Suprapubic skin (tissue), 4 donors: ENCODE data around the gene CCDC127. TPM values are rescaled to one million over a fixed set of nuclear protein-coding genes. Genes with fewer than 3 reads are reported as not detected.
"Not testable (repeated sequence)": the region's sequence is repeated elsewhere in the genome, so short reads cannot be mapped to it uniquely, and the experiment has no call there.

ENCODE experiments used
- DNase-seq, 2 donors: peaks; one replicate each; pipeline ENCODE4 v3.0.0-alpha.2; 2019; ENCODE audit warnings: low spot score in 2 of 2
- H3K27ac ChIP-seq: fragments of 200-600 bp; sonication (generic); one replicate; pipeline ENCODE4 v1.5.1; 2019
- H3K27me3 ChIP-seq: fragments of 200-600 bp; sonication (generic); one replicate; pipeline ENCODE4 v1.5.1; 2019
- H3K36me3 ChIP-seq: fragments of 200-600 bp; sonication (generic); one replicate; pipeline ENCODE4 v1.5.1; 2019
- H3K4me1 ChIP-seq: fragments of 200-600 bp; sonication (generic); one replicate; pipeline ENCODE4 v1.5.1; 2019
- H3K4me3 ChIP-seq: fragments of 200-600 bp; sonication (generic); one replicate; pipeline ENCODE4 v1.5.1; 2019; ENCODE audit warnings: mild to moderate bottlenecking
- H3K9me3 ChIP-seq: fragments of 200-600 bp; sonication (generic); one replicate; pipeline ENCODE4 v1.5.1; 2019
- CTCF ChIP-seq, 2 donors: fragments of 200-600 bp in 1 of 2; fragments of 450-650 bp in 1 of 2; sonication (generic) in 1 of 2; IDR thresholded peaks; one replicate each; pipeline ENCODE4 v1.5.1; 2016 to 2019; ENCODE audit warnings: antibody characterized with exemption in 2 of 2, mild to moderate bottlenecking in 1 of 2, moderate library complexity in 1 of 2
- EP300 ChIP-seq: sonication (generic); formaldehyde crosslinking; IDR thresholded peaks from one replicate; pipeline ENCODE4 v1.6.1; 2017; ENCODE audit warnings: antibody characterized with exemption
- POLR2A ChIP-seq, 2 donors: fragments of 450-650 bp; IDR thresholded peaks; one replicate each; pipeline ENCODE4 v1.6.1; 2017; ENCODE audit warnings: antibody characterized with exemption in 2 of 2, mild to moderate bottlenecking in 2 of 2, moderate library complexity in 2 of 2
- POLR2AphosphoS5 ChIP-seq, 3 donors: sonication (generic); formaldehyde crosslinking; IDR thresholded peaks; one replicate each; pipeline ENCODE4 v1.6.1; 2017; ENCODE audit warnings: antibody characterized with exemption in 3 of 3
- WGBS: methylation state at CpG from one replicate; pipeline ENCODE4 v1.1.5; 2018; 5-methylcytosine and 5-hydroxymethylcytosine counted together
- total RNA-seq, 4 donors: library from RNA; depleted of rRNA; stranded (reverse); fragments of >200 nt; gene quantifications; one replicate each; pipeline ENCODE4 v1.1.0, GENCODE V29; 2016

The CCDC127 gene
- total RNA-seq, 4 donors from 2014 or later: 3.1 to 11.7 (median 5.1) TPM

- H3K4me1 ChIP-seq: peaks cover 4% of the 10 kb centered on the region
- H3K4me3 ChIP-seq: no peak overlapping the region
- peaks cover 8% of the 10 kb centered on the region for H3K36me3 ChIP-seq
- H3K27me3 ChIP-seq: no peaks in the 10 kb centered on the region
- H3K27ac ChIP-seq: no peak overlapping the region
- no peak for TF ChIP-seq EP300
- no peak for TF ChIP-seq POLR2A (IDR thresholded peaks at IDR 0.05)
- TF ChIP-seq POLR2AphosphoS5 (IDR thresholded peaks at IDR 0.05): no peak
- TF ChIP-seq CTCF (IDR thresholded peaks at IDR 0.05): no peak
- no peaks in the 10 kb centered on the region for H3K9me3 ChIP-seq
- peak in 1 of 2 donors; percentile 78 for DNase-seq
- 97% methylated on average over 19 of the region's 21 CpGs for WGBS
These were observed 19.3 kb downstream of the CCDC127 start for GRCh38 chr5:198516-199196.

GRCh38 chr5:197892-198489, 20.0 kb downstream of the CCDC127 start:
- Histone ChIP-seq H3K27ac (no peak overlapping the region), H3K27me3 (no peaks in the 10 kb centered on the region), H3K9me3 (no peaks in the 10 kb centered on the region), H3K4me1 (peaks cover 4% of the 10 kb centered on the region), H3K36me3 (peaks cover 2% of the 10 kb centered on the region), H3K4me3 (no peak overlapping the region)
- peak in 1 of 2 donors; percentile 60 for DNase-seq
- 89% methylated on average over 10 of the region's 12 CpGs for WGBS
- TF ChIP-seq EP300 (no peak), POLR2AphosphoS5 (IDR thresholded peaks at IDR 0.05) (no peak), POLR2A (IDR thresholded peaks at IDR 0.05) (no peak)

- H3K27me3 ChIP-seq, H3K36me3 ChIP-seq, H3K4me1 ChIP-seq, H3K4me3 ChIP-seq, H3K27ac ChIP-seq, H3K9me3 ChIP-seq: not testable (repeated sequence)
- DNase-seq: peak in 1 of 2 donors; percentile 49
- 40% methylated on average over 18 of the region's 18 CpGs for WGBS
These were observed 20.9 kb downstream of the CCDC127 start for GRCh38 chr5:197031-197430.

GRCh38 chr5:196350-196749, 21.6 kb downstream of the CCDC127 start:
- WGBS: 72% methylated on average over 4 of the region's 10 CpGs
- H3K4me3 ChIP-seq: no peak overlapping the region
- TF ChIP-seq EP300: no peak
- TF ChIP-seq POLR2A (IDR thresholded peaks at IDR 0.05): no peak
- TF ChIP-seq CTCF (IDR thresholded peaks at IDR 0.05): no peak
- H3K27ac ChIP-seq: no peak overlapping the region
- H3K9me3 ChIP-seq: no peaks in the 10 kb centered on the region
- DNase-seq: peak in 1 of 2 donors; percentile 66
- H3K36me3 ChIP-seq: no peaks in the 10 kb centered on the region
- peaks cover 15% of the 10 kb centered on the region for H3K27me3 ChIP-seq
- peaks cover 9% of the 10 kb centered on the region for H3K4me1 ChIP-seq

- peak in 1 of 2 donors; percentile 74 for DNase-seq
- H3K27me3 ChIP-seq: peaks cover 23% of the 10 kb centered on the region
- no peaks in the 10 kb centered on the region for H3K36me3 ChIP-seq
- H3K4me3 ChIP-seq: no peak overlapping the region
- peaks cover 16% of the 10 kb centered on the region for H3K4me1 ChIP-seq
- WGBS: 83% methylated on average over 25 of the region's 33 CpGs
- TF ChIP-seq POLR2A (IDR thresholded peaks at IDR 0.05) (no peak), CTCF (IDR thresholded peaks at IDR 0.05) (no peak), EP300 (no peak), POLR2AphosphoS5 (IDR thresholded peaks at IDR 0.05) (no peak)
- H3K27ac ChIP-seq: no peak overlapping the region
- no peaks in the 10 kb centered on the region for H3K9me3 ChIP-seq
These were observed 22.4 kb downstream of the CCDC127 start for GRCh38 chr5:195401-196160.

GRCh38 chr5:194603-195209, 23.2 kb downstream of the CCDC127 start:
- Histone ChIP-seq H3K27me3 (peaks cover 23% of the 10 kb centered on the region), H3K4me3 (no peak overlapping the region), H3K9me3 (no peaks in the 10 kb centered on the region), H3K36me3 (no peaks in the 10 kb centered on the region), H3K27ac (no peak overlapping the region), H3K4me1 (peaks cover 16% of the 10 kb centered on the region)
- DNase-seq: peak in 1 of 2 donors; percentile 76
- WGBS: 93% methylated on average over 30 of the region's 36 CpGs
- no peak for TF ChIP-seq POLR2AphosphoS5 (IDR thresholded peaks at IDR 0.05)
- no peak for TF ChIP-seq CTCF (IDR thresholded peaks at IDR 0.05)
- TF ChIP-seq EP300: no peak
- no peak for TF ChIP-seq POLR2A (IDR thresholded peaks at IDR 0.05)
